HG02610 (cell line): ENCODE results near the gene PROCR.
"Not testable (repeated sequence)": the region's sequence is repeated elsewhere in the genome, so short reads cannot be mapped to it uniquely, and the experiment has no call there.

Experiments used
- ATAC-seq: cut with Tn5 transposase; IDR thresholded peaks from one replicate; pipeline ENCODE4 v1.9.1; 2021; ENCODE audit warnings: mild to moderate bottlenecking, moderate library complexity; ENCODE audit not compliant: unreplicated experiment

The PROCR gene

GRCh38 chr20:35192118-35192872 lies 20.4 kb downstream of the PROCR start:
- no peak for ATAC-seq

- ATAC-seq: not testable (repeated sequence)
These were observed 21.3 kb downstream of the PROCR start for GRCh38 chr20:35193031-35193791.

- ATAC-seq: no peak
These were observed 24.4 kb downstream of the PROCR start for GRCh38 chr20:35196313-35196712.

- ATAC-seq: no peak
These were observed 27.9 kb downstream of the PROCR start for GRCh38 chr20:35199740-35200139.

GRCh38 chr20:35200267-35200666 lies 28.4 kb downstream of the PROCR start:
- no peak for ATAC-seq

GRCh38 chr20:35201467-35201866 lies 29.6 kb downstream of the PROCR start:
- ATAC-seq: not testable (repeated sequence)

GRCh38 chr20:35206802-35207201 lies 34.9 kb downstream of the PROCR start:
- ATAC-seq: no peak

GRCh38 chr20:35207950-35208611 lies 36.2 kb downstream of the PROCR start:
- ATAC-seq: no peak

- ATAC-seq: no peak
These were observed 43.4 kb downstream of the PROCR start for GRCh38 chr20:35215066-35215956.

- no peak for ATAC-seq
These were observed 44.7 kb downstream of the PROCR start for GRCh38 chr20:35216541-35216940.

- ATAC-seq: no peak
These were observed 52.1 kb downstream of the PROCR start for GRCh38 chr20:35223941-35224340.

GRCh38 chr20:35224536-35224935 lies 52.7 kb downstream of the PROCR start:
- no peak for ATAC-seq

- no peak for ATAC-seq
These were observed 53.6 kb downstream of the PROCR start for GRCh38 chr20:35225319-35226125.

GRCh38 chr20:35226126-35226883 lies 54.4 kb downstream of the PROCR start, which contains the start of gene MMP24:
Gene MMP24 (plus strand): TSS chr20:35226690. CDS start chr20:35226739, 49 bp downstream.
- no peak for ATAC-seq
